ENCODE results near the gene RNF44.
"Not testable (repeated sequence)": the region's sequence is repeated elsewhere in the genome, so short reads cannot be mapped to it uniquely, and the experiment has no call there.

Gene RNF44

GRCh38 chr5:176552332-176552869, 15.2 kb upstream of the RNF44 start:
- DNase-seq (ENCODE audit: low spot score): no peak

GRCh38 chr5:176550937-176551336, 13.7 kb upstream of the RNF44 start:
- DNase-seq (ENCODE audit: low spot score): not testable (repeated sequence)

GRCh38 chr5:176550275-176550831, 13.2 kb upstream of the RNF44 start:
- no peak for DNase-seq (ENCODE audit: low spot score)

- no peak for DNase-seq (ENCODE audit: low spot score)
Observed at GRCh38 chr5:176549871-176550270, 12.7 kb upstream of the RNF44 start.

GRCh38 chr5:176548967-176549444, 11.8 kb upstream of the RNF44 start, which contains the start of gene CDHR2:
Gene CDHR2, plus strand, starts transcription at chr5:176549342. Its CDS starts 16,011 bp downstream, at chr5:176565353.
- no peak for DNase-seq (ENCODE audit: low spot score)

GRCh38 chr5:176547802-176548201, 10.6 kb upstream of the RNF44 start:
- DNase-seq (ENCODE audit: low spot score): no peak

- DNase-seq (ENCODE audit: low spot score): no peak
Observed at GRCh38 chr5:176545737-176546509, 8.7 kb upstream of the RNF44 start.

GRCh38 chr5:176545388-176545736, 8.2 kb upstream of the RNF44 start:
- no peak for DNase-seq (ENCODE audit: low spot score)

- no peak for DNase-seq (ENCODE audit: low spot score)
Observed at GRCh38 chr5:176543428-176544182, 6.4 kb upstream of the RNF44 start.

GRCh38 chr5:176542596-176543427, 5.6 kb upstream of the RNF44 start:
- DNase-seq (ENCODE audit: low spot score): no peak

- DNase-seq (ENCODE audit: low spot score): no peak
Observed at GRCh38 chr5:176542135-176542595, 5.0 kb upstream of the RNF44 start.

- DNase-seq (ENCODE audit: low spot score): no peak
Observed at GRCh38 chr5:176541338-176542134, 4.3 kb upstream of the RNF44 start.

GRCh38 chr5:176540956-176541337, 3.7 kb upstream of the RNF44 start:
- no peak for DNase-seq (ENCODE audit: low spot score)

- no peak for DNase-seq (ENCODE audit: low spot score)
Observed at GRCh38 chr5:176540476-176540899, 3.3 kb upstream of the RNF44 start.

GRCh38 chr5:176538989-176539384, 1.8 kb upstream of the RNF44 start:
- DNase-seq (ENCODE audit: low spot score): no peak

- no peak for DNase-seq (ENCODE audit: low spot score)
Observed at GRCh38 chr5:176538230-176538988, 1.2 kb upstream of the RNF44 start.

- peak; percentile 95 for DNase-seq (ENCODE audit: low spot score)
Observed at GRCh38 chr5:176537554-176538229, 490 bp upstream of the RNF44 start.

GRCh38 chr5:176536132-176536901, 885 bp downstream of the RNF44 start:
- DNase-seq (ENCODE audit: low spot score): peak; percentile 85
